Neural cell (in vitro differentiated cells): ENCODE measurements around the gene RBM5. TPM values are rescaled to one million over a fixed set of nuclear protein-coding genes. Genes with fewer than 3 reads are reported as not detected.

ENCODE experiments used
- H2AFZ ChIP-seq: fragments of 200-600, 300-800 bp; sonication (generic), shearing (Covaris generic); 2 replicates; pipeline ENCODE4 v1.6.0; 2014; ENCODE audit warnings: low read depth, mild to moderate bottlenecking, antibody characterized with exemption, low read length, moderate library complexity
- H3F3A ChIP-seq: fragments of 200-600 bp; shearing (Covaris generic); 2 replicates; pipeline ENCODE4 v1.6.1; 2016; ENCODE audit warnings: mild to moderate bottlenecking, moderate library complexity, mixed read lengths, antibody characterized with exemption, low read length; ENCODE audit not compliant: insufficient read depth, poor library complexity, severe bottlenecking
- H3K27ac ChIP-seq: fragments of 200-600, 300-800 bp; sonication (generic), shearing (Covaris generic); 2 replicates; pipeline ENCODE4 v1.5.1; 2014; ENCODE audit warnings: mild to moderate bottlenecking, low read length, moderate library complexity
- H3K27me3 ChIP-seq: fragments of 300-800, 200-600 bp; sonication (generic), shearing (Covaris generic); 2 replicates; pipeline ENCODE4 v1.6.0; 2014; ENCODE audit warnings: mild to moderate bottlenecking, low read depth, low read length, moderate library complexity; ENCODE audit not compliant: insufficient read depth
- H3K36me3 ChIP-seq: fragments of 300-800, 200-600 bp; sonication (generic), shearing (Covaris generic); 2 replicates; pipeline ENCODE4 v1.5.1; 2014; ENCODE audit warnings: mild to moderate bottlenecking, antibody characterized with exemption, low read length, moderate library complexity; ENCODE audit not compliant: insufficient read depth
- H3K4me2 ChIP-seq: fragments of 300-800, 200-600 bp; sonication (generic), shearing (Covaris generic); 2 replicates; pipeline ENCODE4 v1.6.0; 2014; ENCODE audit warnings: mild to moderate bottlenecking, low read length
- H3K4me3 ChIP-seq: fragments of 300-800, 200-600 bp; sonication (generic), shearing (Covaris generic); 2 replicates; pipeline ENCODE4 v1.5.1; 2014; ENCODE audit warnings: mild to moderate bottlenecking, low read length, moderate library complexity
- H3K79me2 ChIP-seq: fragments of 200-600 bp; shearing (Covaris generic); replicated peaks from 2 replicates; pipeline ENCODE4 v1.6.0; 2014; ENCODE audit warnings: mild to moderate bottlenecking, low read length, moderate library complexity; ENCODE audit not compliant: insufficient read depth
- H3K9ac ChIP-seq: fragments of 300-800, 200-600 bp; sonication (generic), shearing (Covaris generic); 2 replicates; pipeline ENCODE4 v1.6.1; 2016; ENCODE audit warnings: mild to moderate bottlenecking, low read length, mixed read lengths
- H3K9me2 ChIP-seq: fragments of 200-600 bp; shearing (Covaris generic); 2 replicates; pipeline ENCODE4 v1.6.1; 2016; ENCODE audit warnings: mild to moderate bottlenecking, low read length, mixed read lengths; ENCODE audit not compliant: insufficient read depth
- H3K9me3 ChIP-seq: fragments of 200-600, 300-800 bp; sonication (generic), shearing (Covaris generic); 2 replicates; pipeline ENCODE4 v1.6.1; 2016; ENCODE audit warnings: mild to moderate bottlenecking, mixed run types, low read length, moderate library complexity, mixed read lengths
- H4K20me1 ChIP-seq: fragments of 200-600 bp; shearing (Covaris generic); 2 replicates; pipeline ENCODE4 v1.6.1; 2016; ENCODE audit warnings: mild to moderate bottlenecking, mixed run types; ENCODE audit not compliant: insufficient read depth
- EZH2 ChIP-seq: fragments of 200-600, 300-800 bp; shearing (Covaris generic), sonication (generic); IDR thresholded peaks from 2 replicates; pipeline ENCODE4 v1.6.1; 2014; ENCODE audit warnings: antibody characterized with exemption, low read length, borderline replicate concordance, mild to moderate bottlenecking; ENCODE audit not compliant: insufficient read depth, poor library complexity, severe bottlenecking
- MXI1 ChIP-seq: fragments of 450-650 bp; conservative IDR thresholded peaks from 2 replicates; pipeline ENCODE4 v1.6.1; 2014; ENCODE audit warnings: antibody characterized with exemption, mild to moderate bottlenecking; ENCODE audit not compliant: poor library complexity, severe bottlenecking
- POLR2AphosphoS5 ChIP-seq: IDR thresholded peaks from 2 replicates; pipeline ENCODE4 v1.6.1; 2012
- RAD21 ChIP-seq: fragments of 450-650 bp; conservative IDR thresholded peaks from 2 replicates; pipeline ENCODE4 v1.6.1; 2014; ENCODE audit warnings: antibody characterized with exemption, mild to moderate bottlenecking, moderate library complexity
- SMC3 ChIP-seq: fragments of 450-650 bp; conservative IDR thresholded peaks from 2 replicates; pipeline ENCODE4 v1.6.1; 2014; ENCODE audit warnings: antibody characterized with exemption, mild to moderate bottlenecking, moderate library complexity; ENCODE audit not compliant: poor library complexity
- TAF1 ChIP-seq: IDR thresholded peaks from 2 replicates; pipeline ENCODE4 v1.6.1; 2012; ENCODE audit warnings: low read depth
- polyA plus RNA-seq: library from polyadenylated mRNA; depleted of rRNA; stranded (reverse); fragments of >200 nt; gene quantifications from 2 replicates; pipeline ENCODE4 v1.2.3, GENCODE V29; 2014
- TF ChIP-seq, protein P1 (sequence below): IDR thresholded peaks from 2 replicates; pipeline ENCODE4 v1.6.1; 2012; ENCODE audit warnings: borderline replicate concordance
- TF ChIP-seq, protein P2 (sequence below): fragments of 450-650 bp; IDR thresholded peaks from 2 replicates; pipeline ENCODE4 v1.5.1; 2014; ENCODE audit warnings: antibody characterized with exemption, mild to moderate bottlenecking, moderate library complexity; ENCODE audit not compliant: poor library complexity, severe bottlenecking

Gene RBM5
- polyA plus RNA-seq, 1 donor from 2014 or later: 632 TPM

DNA sequence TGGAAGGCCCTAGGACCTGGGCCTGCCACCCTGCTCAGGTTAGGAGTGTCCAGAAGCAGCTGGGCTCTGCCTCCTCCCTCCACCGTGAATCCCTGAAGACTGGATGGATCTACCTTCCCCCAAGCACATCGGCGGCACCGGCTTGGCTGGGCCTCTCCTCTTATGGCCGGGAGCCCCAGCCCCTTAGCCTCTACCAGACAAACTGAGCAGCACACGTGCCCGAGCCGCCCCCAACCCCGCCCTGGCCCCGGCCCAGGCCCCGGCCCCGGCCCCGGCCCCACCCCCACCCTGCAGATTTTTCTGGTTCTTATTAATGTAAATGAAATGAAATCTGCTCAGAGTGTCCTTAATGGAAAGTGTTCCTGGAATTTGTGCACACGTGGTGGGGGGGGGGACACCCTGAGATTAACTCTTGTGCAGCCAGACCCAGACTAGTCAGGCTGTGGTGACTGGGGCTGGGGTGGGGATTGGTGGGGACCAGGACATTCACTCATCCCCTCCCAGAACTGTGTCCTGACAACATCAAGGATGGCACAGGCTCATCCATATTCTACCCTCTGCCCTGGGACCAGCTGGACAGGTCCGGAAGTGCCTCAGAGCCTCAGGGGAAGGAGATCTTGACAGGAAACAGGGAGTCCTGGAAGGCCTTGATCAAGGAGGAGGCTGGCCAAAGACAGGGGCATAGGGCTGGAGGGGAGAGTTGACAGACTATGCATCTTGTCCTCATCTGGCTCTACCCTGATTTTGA, 35.5 kb downstream of the RBM5 start:
- Histone ChIP-seq H3F3A (no peaks in the 10 kb centered on the region), H4K20me1 (no peaks in the 10 kb centered on the region), H3K9me3 (no peaks in the 10 kb centered on the region), H3K27me3 (no peaks in the 10 kb centered on the region), H2AFZ (no peak overlapping the region), H3K79me2 (no peaks in the 10 kb centered on the region), H3K36me3 (no peaks in the 10 kb centered on the region), H3K9ac (no peak overlapping the region), H3K9me2 (no peaks in the 10 kb centered on the region), H3K27ac (no peak overlapping the region), H3K4me3 (no peak overlapping the region), H3K4me2 (no peak overlapping the region)
- TF ChIP-seq, protein P1, sequence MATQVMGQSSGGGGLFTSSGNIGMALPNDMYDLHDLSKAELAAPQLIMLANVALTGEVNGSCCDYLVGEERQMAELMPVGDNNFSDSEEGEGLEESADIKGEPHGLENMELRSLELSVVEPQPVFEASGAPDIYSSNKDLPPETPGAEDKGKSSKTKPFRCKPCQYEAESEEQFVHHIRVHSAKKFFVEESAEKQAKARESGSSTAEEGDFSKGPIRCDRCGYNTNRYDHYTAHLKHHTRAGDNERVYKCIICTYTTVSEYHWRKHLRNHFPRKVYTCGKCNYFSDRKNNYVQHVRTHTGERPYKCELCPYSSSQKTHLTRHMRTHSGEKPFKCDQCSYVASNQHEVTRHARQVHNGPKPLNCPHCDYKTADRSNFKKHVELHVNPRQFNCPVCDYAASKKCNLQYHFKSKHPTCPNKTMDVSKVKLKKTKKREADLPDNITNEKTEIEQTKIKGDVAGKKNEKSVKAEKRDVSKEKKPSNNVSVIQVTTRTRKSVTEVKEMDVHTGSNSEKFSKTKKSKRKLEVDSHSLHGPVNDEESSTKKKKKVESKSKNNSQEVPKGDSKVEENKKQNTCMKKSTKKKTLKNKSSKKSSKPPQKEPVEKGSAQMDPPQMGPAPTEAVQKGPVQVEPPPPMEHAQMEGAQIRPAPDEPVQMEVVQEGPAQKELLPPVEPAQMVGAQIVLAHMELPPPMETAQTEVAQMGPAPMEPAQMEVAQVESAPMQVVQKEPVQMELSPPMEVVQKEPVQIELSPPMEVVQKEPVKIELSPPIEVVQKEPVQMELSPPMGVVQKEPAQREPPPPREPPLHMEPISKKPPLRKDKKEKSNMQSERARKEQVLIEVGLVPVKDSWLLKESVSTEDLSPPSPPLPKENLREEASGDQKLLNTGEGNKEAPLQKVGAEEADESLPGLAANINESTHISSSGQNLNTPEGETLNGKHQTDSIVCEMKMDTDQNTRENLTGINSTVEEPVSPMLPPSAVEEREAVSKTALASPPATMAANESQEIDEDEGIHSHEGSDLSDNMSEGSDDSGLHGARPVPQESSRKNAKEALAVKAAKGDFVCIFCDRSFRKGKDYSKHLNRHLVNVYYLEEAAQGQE: no peak
- no peak for TF ChIP-seq SMC3
- peak; percentile 8 for TF ChIP-seq POLR2AphosphoS5

- TF ChIP-seq RAD21 (no peak), SMC3 (no peak)
- Histone ChIP-seq H3K9ac (no peak overlapping the region), H3K79me2 (no peaks in the 10 kb centered on the region), H3K9me2 (no peaks in the 10 kb centered on the region), H3K9me3 (no peaks in the 10 kb centered on the region), H3K27me3 (no peaks in the 10 kb centered on the region), H3K27ac (no peak overlapping the region), H3K4me2 (no peak overlapping the region), H4K20me1 (no peaks in the 10 kb centered on the region), H3F3A (no peaks in the 10 kb centered on the region), H2AFZ (no peak overlapping the region), H3K4me3 (no peak overlapping the region), H3K36me3 (no peaks in the 10 kb centered on the region)
These were observed 36.1 kb downstream of the RBM5 start for GRCh38 chr3:50124800-50125178.

DNA sequence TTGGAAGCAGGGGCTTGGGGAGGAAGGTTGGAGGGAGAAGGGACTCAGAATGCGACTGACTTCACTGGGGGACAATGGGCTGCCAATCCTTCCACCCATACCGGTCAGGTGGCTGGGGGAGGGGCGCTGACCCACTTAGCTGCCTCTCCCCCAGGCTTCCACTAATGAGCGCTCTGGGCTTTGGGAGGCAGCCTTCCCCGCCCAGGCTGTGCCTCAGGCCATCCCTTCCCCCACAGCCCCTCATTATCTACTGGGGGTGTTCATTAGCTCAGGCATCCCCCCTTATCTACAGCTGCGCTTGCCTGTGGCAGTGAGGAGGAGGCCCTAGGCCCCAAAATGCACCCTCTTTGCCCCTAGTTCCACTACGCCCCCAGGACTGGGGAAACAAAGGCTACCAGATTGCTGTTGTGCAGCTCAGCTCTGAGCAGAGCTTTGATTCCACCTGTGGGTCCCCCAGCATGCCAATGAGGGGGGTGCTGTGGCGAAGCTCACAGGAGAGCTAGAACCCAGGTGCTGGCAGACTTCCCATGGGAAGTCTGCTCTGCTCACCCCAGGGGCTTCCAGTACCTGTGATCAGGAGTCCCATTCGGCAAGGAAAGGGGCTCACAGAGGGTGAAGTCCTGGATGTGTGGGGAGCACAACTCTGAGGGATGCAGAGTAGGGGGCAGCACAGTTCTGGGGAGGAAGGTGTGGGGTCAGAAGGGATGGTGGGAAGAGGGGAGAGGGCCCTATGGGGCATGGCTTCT, 37.0 kb downstream of the RBM5 start:
- Histone ChIP-seq H4K20me1 (no peaks in the 10 kb centered on the region), H3K9me2 (no peaks in the 10 kb centered on the region), H3K4me3 (no peak overlapping the region), H3K27me3 (no peaks in the 10 kb centered on the region), H2AFZ (no peak overlapping the region), H3F3A (no peaks in the 10 kb centered on the region), H3K9me3 (no peaks in the 10 kb centered on the region), H3K27ac (no peak overlapping the region), H3K36me3 (no peaks in the 10 kb centered on the region), H3K4me2 (no peak overlapping the region), H3K79me2 (no peaks in the 10 kb centered on the region), H3K9ac (no peak overlapping the region)
- TF ChIP-seq EZH2: no peak
- TF ChIP-seq TAF1: no peak
- TF ChIP-seq, protein P2, sequence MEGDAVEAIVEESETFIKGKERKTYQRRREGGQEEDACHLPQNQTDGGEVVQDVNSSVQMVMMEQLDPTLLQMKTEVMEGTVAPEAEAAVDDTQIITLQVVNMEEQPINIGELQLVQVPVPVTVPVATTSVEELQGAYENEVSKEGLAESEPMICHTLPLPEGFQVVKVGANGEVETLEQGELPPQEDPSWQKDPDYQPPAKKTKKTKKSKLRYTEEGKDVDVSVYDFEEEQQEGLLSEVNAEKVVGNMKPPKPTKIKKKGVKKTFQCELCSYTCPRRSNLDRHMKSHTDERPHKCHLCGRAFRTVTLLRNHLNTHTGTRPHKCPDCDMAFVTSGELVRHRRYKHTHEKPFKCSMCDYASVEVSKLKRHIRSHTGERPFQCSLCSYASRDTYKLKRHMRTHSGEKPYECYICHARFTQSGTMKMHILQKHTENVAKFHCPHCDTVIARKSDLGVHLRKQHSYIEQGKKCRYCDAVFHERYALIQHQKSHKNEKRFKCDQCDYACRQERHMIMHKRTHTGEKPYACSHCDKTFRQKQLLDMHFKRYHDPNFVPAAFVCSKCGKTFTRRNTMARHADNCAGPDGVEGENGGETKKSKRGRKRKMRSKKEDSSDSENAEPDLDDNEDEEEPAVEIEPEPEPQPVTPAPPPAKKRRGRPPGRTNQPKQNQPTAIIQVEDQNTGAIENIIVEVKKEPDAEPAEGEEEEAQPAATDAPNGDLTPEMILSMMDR: no peak
- no peak for TF ChIP-seq RAD21
- no peak for TF ChIP-seq MXI1
